Measurements from ENCODE around the gene KCNMA1.

Gene KCNMA1

GRCh38 chr10:77165445-77166208 is 472.0 kb downstream of the KCNMA1 start:
- H3K36me3 ChIP-seq (ENCODE audit: control insufficient read depth, insufficient read depth, low read length): no peaks in the 10 kb centered on the region
- no peaks in the 10 kb centered on the region for H3K27me3 ChIP-seq (ENCODE audit: control insufficient read depth, insufficient read depth, low read length, poor library complexity, severe bottlenecking)
- no peak overlapping the region for H3K4me3 ChIP-seq (ENCODE audit: insufficient read depth, low read depth, low read length)
- H3K9me3 ChIP-seq (ENCODE audit: control insufficient read depth, low read length): no peaks in the 10 kb centered on the region
- H3K27ac ChIP-seq (ENCODE audit: insufficient read depth, low read depth, low read length, poor library complexity, severe bottlenecking): no peak overlapping the region
- no peaks in the 10 kb centered on the region for H3K4me1 ChIP-seq (ENCODE audit: control insufficient read depth, insufficient read depth, low read length)
- 48 to 54% methylated on average over 12 to 13 of the region's 13 CpGs for WGBS, 2 experiments

- WGBS, 2 experiments: 89 to 93% methylated on average over 4 to 5 of the region's 5 CpGs
- Histone ChIP-seq H3K4me3 (ENCODE audit: insufficient read depth, low read depth, low read length) (no peak overlapping the region), H3K4me1 (ENCODE audit: control insufficient read depth, insufficient read depth, low read length) (no peaks in the 10 kb centered on the region), H3K27me3 (ENCODE audit: control insufficient read depth, insufficient read depth, low read length, poor library complexity, severe bottlenecking) (no peaks in the 10 kb centered on the region), H3K36me3 (ENCODE audit: control insufficient read depth, insufficient read depth, low read length) (no peaks in the 10 kb centered on the region), H3K27ac (ENCODE audit: insufficient read depth, low read depth, low read length, poor library complexity, severe bottlenecking) (no peak overlapping the region), H3K9me3 (ENCODE audit: control insufficient read depth, low read length) (no peaks in the 10 kb centered on the region)
Observed at GRCh38 chr10:77164616-77165311, 472.8 kb downstream of the KCNMA1 start.

GRCh38 chr10:77163670-77164348 is 473.8 kb downstream of the KCNMA1 start:
- no peak overlapping the region for H3K27ac ChIP-seq (ENCODE audit: insufficient read depth, low read depth, low read length, poor library complexity, severe bottlenecking)
- no peak overlapping the region for H3K4me3 ChIP-seq (ENCODE audit: insufficient read depth, low read depth, low read length)
- no peaks in the 10 kb centered on the region for H3K36me3 ChIP-seq (ENCODE audit: control insufficient read depth, insufficient read depth, low read length)
- H3K9me3 ChIP-seq (ENCODE audit: control insufficient read depth, low read length): no peaks in the 10 kb centered on the region
- H3K27me3 ChIP-seq (ENCODE audit: control insufficient read depth, insufficient read depth, low read length, poor library complexity, severe bottlenecking): no peaks in the 10 kb centered on the region
- H3K4me1 ChIP-seq (ENCODE audit: control insufficient read depth, insufficient read depth, low read length): no peaks in the 10 kb centered on the region
- 91% methylated on average over 4 of the region's 4 CpGs for WGBS, 2 experiments

- Histone ChIP-seq H3K9me3 (ENCODE audit: control insufficient read depth, low read length) (no peaks in the 10 kb centered on the region), H3K4me3 (ENCODE audit: insufficient read depth, low read depth, low read length) (no peak overlapping the region), H3K27ac (ENCODE audit: insufficient read depth, low read depth, low read length, poor library complexity, severe bottlenecking) (no peak overlapping the region), H3K27me3 (ENCODE audit: control insufficient read depth, insufficient read depth, low read length, poor library complexity, severe bottlenecking) (no peaks in the 10 kb centered on the region), H3K36me3 (ENCODE audit: control insufficient read depth, insufficient read depth, low read length) (no peaks in the 10 kb centered on the region), H3K4me1 (ENCODE audit: control insufficient read depth, insufficient read depth, low read length) (no peaks in the 10 kb centered on the region)
- 94 to 98% methylated on average over 4 of the region's 4 CpGs for WGBS, 2 experiments
Observed at GRCh38 chr10:77162697-77163096, 474.9 kb downstream of the KCNMA1 start.

- Histone ChIP-seq H3K4me3 (ENCODE audit: insufficient read depth, low read depth, low read length) (no peak overlapping the region), H3K9me3 (ENCODE audit: control insufficient read depth, low read length) (no peaks in the 10 kb centered on the region), H3K27ac (ENCODE audit: insufficient read depth, low read depth, low read length, poor library complexity, severe bottlenecking) (no peak overlapping the region), H3K4me1 (ENCODE audit: control insufficient read depth, insufficient read depth, low read length) (no peaks in the 10 kb centered on the region), H3K36me3 (ENCODE audit: control insufficient read depth, insufficient read depth, low read length) (no peaks in the 10 kb centered on the region), H3K27me3 (ENCODE audit: control insufficient read depth, insufficient read depth, low read length, poor library complexity, severe bottlenecking) (no peaks in the 10 kb centered on the region)
- WGBS, 2 experiments: 92 to 96% methylated on average over 1 of the region's 1 CpG
Observed at GRCh38 chr10:77160679-77161078, 476.9 kb downstream of the KCNMA1 start.

- no peaks in the 10 kb centered on the region for H3K9me3 ChIP-seq (ENCODE audit: control insufficient read depth, low read length)
- H3K27ac ChIP-seq (ENCODE audit: insufficient read depth, low read depth, low read length, poor library complexity, severe bottlenecking): no peak overlapping the region
- no peaks in the 10 kb centered on the region for H3K27me3 ChIP-seq (ENCODE audit: control insufficient read depth, insufficient read depth, low read length, poor library complexity, severe bottlenecking)
- no peak overlapping the region for H3K4me3 ChIP-seq (ENCODE audit: insufficient read depth, low read depth, low read length)
- 75 to 84% methylated on average over 2 of the region's 2 CpGs for WGBS, 2 experiments
- no peaks in the 10 kb centered on the region for H3K4me1 ChIP-seq (ENCODE audit: control insufficient read depth, insufficient read depth, low read length)
- no peaks in the 10 kb centered on the region for H3K36me3 ChIP-seq (ENCODE audit: control insufficient read depth, insufficient read depth, low read length)
Observed at GRCh38 chr10:77159538-77160110, 478.0 kb downstream of the KCNMA1 start.

GRCh38 chr10:77158666-77159065 is 478.9 kb downstream of the KCNMA1 start:
- H3K36me3 ChIP-seq (ENCODE audit: control insufficient read depth, insufficient read depth, low read length): no peaks in the 10 kb centered on the region
- no peaks in the 10 kb centered on the region for H3K9me3 ChIP-seq (ENCODE audit: control insufficient read depth, low read length)
- H3K27me3 ChIP-seq (ENCODE audit: control insufficient read depth, insufficient read depth, low read length, poor library complexity, severe bottlenecking): no peaks in the 10 kb centered on the region
- no peak overlapping the region for H3K4me3 ChIP-seq (ENCODE audit: insufficient read depth, low read depth, low read length)
- 99 to 100% methylated on average over 3 of the region's 3 CpGs for WGBS, 2 experiments
- H3K4me1 ChIP-seq (ENCODE audit: control insufficient read depth, insufficient read depth, low read length): no peaks in the 10 kb centered on the region
- no peak overlapping the region for H3K27ac ChIP-seq (ENCODE audit: insufficient read depth, low read depth, low read length, poor library complexity, severe bottlenecking)

GRCh38 chr10:77157248-77158019 is 480.2 kb downstream of the KCNMA1 start:
- H3K36me3 ChIP-seq (ENCODE audit: control insufficient read depth, insufficient read depth, low read length): no peaks in the 10 kb centered on the region
- no peaks in the 10 kb centered on the region for H3K4me1 ChIP-seq (ENCODE audit: control insufficient read depth, insufficient read depth, low read length)
- no peak overlapping the region for H3K27ac ChIP-seq (ENCODE audit: insufficient read depth, low read depth, low read length, poor library complexity, severe bottlenecking)
- no peaks in the 10 kb centered on the region for H3K9me3 ChIP-seq (ENCODE audit: control insufficient read depth, low read length)
- no peak overlapping the region for H3K4me3 ChIP-seq (ENCODE audit: insufficient read depth, low read depth, low read length)
- 92 to 95% methylated on average over 6 to 9 of the region's 9 CpGs for WGBS, 2 experiments
- H3K27me3 ChIP-seq (ENCODE audit: control insufficient read depth, insufficient read depth, low read length, poor library complexity, severe bottlenecking): no peaks in the 10 kb centered on the region

GRCh38 chr10:77156406-77156879 is 481.2 kb downstream of the KCNMA1 start:
- H3K36me3 ChIP-seq (ENCODE audit: control insufficient read depth, insufficient read depth, low read length): no peaks in the 10 kb centered on the region
- no peaks in the 10 kb centered on the region for H3K27me3 ChIP-seq (ENCODE audit: control insufficient read depth, insufficient read depth, low read length, poor library complexity, severe bottlenecking)
- H3K9me3 ChIP-seq (ENCODE audit: control insufficient read depth, low read length): no peaks in the 10 kb centered on the region
- H3K4me1 ChIP-seq (ENCODE audit: control insufficient read depth, insufficient read depth, low read length): no peaks in the 10 kb centered on the region
- no peak overlapping the region for H3K27ac ChIP-seq (ENCODE audit: insufficient read depth, low read depth, low read length, poor library complexity, severe bottlenecking)
- 90 to 92% methylated on average over 5 of the region's 5 CpGs for WGBS, 2 experiments
- H3K4me3 ChIP-seq (ENCODE audit: insufficient read depth, low read depth, low read length): no peak overlapping the region

Data from ectodermal cell (in vitro differentiated cells).